KG1 (cell line): ENCODE results near the gene EVC.
"Not testable (repeated sequence)": the region's sequence is repeated elsewhere in the genome, so short reads cannot be mapped to it uniquely, and the experiment has no call there.

Experiments used
- DNase-seq: peaks from one replicate; lab custom pipeline; 2025; lab: John Stamatoyannopoulos, UW

Gene EVC

GRCh38 chr4:5814421-5814820 is 103.4 kb downstream of the EVC start:
- DNase-seq = no peak

- DNase-seq = no peak
These were observed 104.6 kb downstream of the EVC start for GRCh38 chr4:5815641-5816040.

GRCh38 chr4:5816101-5816500 is 105.1 kb downstream of the EVC start:
- no peak for DNase-seq

DNA sequence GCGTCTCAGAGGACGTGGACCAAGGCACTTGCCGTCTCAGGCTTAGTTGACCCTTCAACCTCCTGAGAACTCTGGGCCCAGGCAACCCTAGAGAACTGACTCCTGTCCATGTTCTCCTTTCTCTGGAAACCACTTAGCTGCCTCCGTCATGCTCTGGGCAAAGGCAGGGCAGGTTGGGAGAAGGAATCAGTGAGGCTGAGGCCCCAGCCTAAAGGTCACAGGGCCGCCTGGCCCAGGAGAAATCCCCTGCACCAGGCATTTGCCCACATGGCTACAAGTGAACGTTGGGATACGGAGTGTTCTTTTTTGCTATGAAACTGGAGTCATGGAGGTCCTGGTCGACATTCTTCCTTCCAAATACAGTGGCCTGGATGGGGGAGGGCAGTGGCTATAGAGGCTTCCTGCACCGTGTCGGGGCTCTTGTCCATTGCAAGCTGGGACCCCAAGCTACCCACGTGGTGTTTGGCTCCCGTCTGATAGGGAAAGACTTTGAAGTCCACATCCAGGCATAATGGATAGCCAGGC is 105.9 kb downstream of the EVC start:
- no peak for DNase-seq

GRCh38 chr4:5821665-5822358 is 110.8 kb downstream of the EVC start:
- no peak for DNase-seq

GRCh38 chr4:5822619-5823018 is 111.6 kb downstream of the EVC start:
- DNase-seq = no peak

GRCh38 chr4:5823542-5824211 is 112.7 kb downstream of the EVC start:
- DNase-seq = no peak

DNA sequence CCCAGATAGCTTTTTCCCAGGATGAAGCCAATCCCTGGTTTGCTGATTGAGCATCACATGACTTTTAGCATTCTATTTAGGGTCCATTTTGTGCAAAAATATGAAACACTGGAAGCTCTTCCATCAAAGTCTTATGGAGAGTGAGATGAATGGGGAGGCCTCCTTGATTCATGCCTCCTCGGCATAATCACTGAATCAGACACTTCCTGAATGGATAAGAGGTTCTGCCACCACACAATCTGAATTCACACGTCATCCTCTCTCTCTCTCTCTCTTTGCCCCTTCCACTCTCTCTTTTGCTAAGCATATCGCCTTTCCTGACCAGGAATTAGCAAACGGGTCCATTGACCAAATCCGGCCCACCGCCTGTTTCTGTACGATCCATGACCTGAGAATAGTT is 113.2 kb downstream of the EVC start:
- DNase-seq = no peak

- no peak for DNase-seq
These were observed 113.6 kb downstream of the EVC start for GRCh38 chr4:5824635-5825034.

GRCh38 chr4:5825321-5826041 is 114.5 kb downstream of the EVC start:
- DNase-seq = no peak

DNA sequence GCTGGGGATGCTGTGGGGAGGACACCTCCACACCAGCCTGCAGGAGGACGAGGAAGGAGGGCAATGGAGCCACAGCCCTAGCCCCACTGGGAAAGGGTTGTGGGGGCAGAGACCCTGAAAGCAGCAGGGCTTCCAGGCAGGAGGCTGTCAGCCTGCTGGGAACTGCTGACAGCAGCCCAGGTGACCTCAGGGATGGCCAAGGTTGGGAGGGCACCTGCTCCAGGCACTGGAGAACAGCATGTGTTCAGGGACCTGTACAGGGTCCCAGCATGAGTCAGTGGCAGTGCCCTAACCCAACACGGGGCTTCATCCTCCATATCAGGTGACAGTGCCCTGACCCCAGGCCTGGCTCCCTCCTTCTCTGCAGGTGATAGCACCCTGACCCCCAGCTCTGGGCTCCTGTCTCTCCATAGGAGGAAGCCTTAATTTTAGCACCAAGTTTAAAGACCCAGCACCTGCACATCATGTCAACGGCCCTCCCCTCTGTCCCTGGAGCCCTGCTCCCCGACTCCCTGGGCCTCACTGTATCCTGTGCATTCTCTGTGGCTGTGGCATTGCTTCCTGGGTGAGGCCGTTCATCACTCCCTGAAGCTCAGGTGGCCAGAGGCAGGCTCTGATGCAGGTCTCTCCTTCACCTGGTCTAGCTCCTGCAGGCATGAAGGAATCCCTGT is 115.6 kb downstream of the EVC start:
- DNase-seq = no peak

DNA sequence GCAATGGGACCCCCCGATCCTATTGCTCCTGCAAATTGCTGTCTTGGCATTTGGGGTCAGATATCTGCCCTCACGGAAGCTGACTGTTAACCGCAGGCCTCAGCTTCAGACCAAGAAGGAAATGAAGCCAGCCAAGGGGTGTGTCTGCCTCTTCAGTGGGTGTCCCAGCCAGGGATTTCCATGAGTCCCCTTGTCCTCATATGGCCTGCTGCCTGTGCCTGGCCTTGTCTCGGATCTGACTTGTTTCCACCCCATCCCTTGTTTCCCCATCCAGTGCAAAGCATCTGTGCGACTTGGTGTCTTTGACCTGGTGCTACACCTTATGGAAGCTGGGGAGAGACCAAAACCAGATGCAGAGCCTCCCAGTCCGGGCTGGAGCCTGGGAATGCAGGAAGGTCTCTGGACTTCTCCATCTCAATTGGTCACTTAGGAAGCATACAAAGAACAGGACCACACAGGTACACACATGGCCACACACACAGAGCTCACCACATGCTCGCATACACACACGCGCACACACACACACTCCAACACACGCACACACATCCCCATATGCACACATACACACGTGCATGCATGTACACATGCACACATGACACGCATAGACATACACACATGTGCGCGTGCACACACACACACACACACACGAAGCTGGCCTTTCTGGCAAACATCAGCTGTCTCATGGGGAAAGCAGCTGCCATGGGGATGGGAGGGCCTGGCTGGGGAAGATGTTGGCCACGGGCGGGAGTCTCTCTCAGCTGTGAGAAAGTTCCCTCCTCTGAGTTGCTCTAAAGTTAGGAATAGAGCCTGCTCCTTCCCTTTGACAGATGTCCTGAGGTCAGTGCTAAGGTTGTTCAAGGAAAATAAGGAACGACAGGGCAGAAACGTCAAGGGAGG is 116.4 kb downstream of the EVC start:
- DNase-seq = no peak

GRCh38 chr4:5828005-5828391 is 117.0 kb downstream of the EVC start:
- no peak for DNase-seq

GRCh38 chr4:5836943-5837342 is 125.9 kb downstream of the EVC start:
- DNase-seq = no peak

DNA sequence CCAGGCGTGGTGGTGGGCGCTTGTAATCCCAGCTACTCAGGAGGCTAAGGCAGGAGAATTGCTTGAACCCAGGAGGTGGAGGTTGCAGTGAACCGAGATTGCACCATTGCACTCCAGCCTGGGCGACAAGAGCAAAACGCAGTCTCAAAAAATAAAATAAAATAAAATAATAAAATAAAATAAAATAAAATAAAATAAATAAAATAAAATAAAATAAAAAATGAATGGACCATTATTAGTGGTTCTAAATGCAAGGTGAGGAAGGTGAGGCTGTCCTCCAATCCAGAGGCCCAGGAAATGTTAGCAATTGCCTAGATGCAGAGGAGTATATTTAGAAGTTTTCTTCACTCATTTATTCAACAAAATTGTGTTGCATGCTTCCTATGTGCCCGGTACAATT is 126.5 kb downstream of the EVC start:
- not testable (repeated sequence) for DNase-seq

DNA sequence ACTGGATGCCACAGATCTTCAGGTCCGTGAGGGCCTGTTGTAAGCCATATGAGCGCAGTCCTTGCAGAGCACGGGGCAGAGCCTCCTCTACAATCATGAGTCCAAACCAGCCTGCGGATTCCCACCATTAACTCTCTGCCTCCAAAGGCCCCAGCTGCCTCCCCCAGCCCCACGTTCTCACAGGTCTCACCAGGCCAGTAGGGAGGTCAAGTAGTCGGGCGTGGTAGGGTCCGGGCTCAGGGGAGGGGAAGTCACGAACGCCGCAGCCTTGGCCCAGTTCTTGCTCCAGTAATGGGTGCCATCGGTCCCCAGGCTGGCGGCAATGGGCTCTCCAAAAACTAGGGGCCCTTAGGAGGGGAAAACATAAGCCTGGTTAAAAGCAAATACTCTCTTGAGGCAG is 128.3 kb downstream of the EVC start:
- DNase-seq = no peak

GRCh38 chr4:5839751-5840674 is 129.0 kb downstream of the EVC start:
- no peak for DNase-seq

GRCh38 chr4:5842456-5842855 is 131.5 kb downstream of the EVC start:
- no peak for DNase-seq

DNA sequence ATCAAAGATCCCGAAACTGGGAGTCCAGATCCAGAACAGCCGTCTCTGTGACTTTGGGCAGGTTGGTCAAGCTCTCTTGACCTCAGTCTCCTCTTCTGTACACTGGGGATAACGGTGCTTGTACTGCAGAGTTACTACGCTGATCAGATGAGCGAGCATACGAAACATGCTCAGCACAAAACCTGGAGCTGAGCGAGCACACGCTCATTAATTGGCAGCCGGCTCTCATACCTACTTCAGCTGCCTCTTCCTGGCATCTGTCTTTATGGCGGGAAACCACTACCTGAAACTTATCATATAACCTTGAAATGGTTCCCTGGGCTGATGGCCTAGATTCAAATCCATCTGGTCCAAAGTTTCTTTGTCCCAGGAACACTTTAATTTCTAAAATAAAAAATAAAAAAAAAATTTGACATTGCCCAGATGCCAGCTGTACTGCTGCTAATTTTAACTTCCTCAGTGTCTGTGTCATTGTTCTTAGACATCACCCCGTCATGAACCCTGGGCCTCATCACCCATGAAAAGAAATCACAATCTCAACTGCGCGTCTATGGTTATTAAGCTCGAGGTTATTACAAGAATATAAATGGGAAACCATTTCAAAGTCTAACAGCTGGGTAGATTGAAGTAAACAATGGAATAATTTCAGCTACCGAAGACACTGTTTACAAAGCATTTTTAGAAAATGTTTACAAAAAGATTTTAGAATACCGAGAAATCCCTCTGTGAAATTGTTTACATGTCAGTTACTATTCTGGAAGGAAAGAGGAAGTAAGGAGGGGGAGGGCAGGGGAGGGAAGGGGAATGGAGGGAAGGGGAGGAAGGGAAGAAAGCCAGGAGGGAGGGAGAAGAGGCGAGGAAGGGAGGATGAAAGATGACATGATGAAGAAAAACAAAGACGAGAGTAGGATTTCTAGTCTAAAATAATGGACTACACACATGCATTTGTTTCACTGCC is 132.9 kb downstream of the EVC start:
- no peak for DNase-seq
